ENCODE measurements around the gene RAB11FIP3. TPM values are rescaled to one million over a fixed set of nuclear protein-coding genes. Genes with fewer than 3 reads are reported as not detected.
A peak's percentile ranks its signal among the peaks of the same experiment; 100 is the strongest.
"Not testable (repeated sequence)": the region's sequence is repeated elsewhere in the genome, so short reads cannot be mapped to it uniquely, and the experiment has no call there.

Gene RAB11FIP3
- total RNA-seq, 2 donors from 2014 or later, result 39.9 to 45.1 TPM

DNA sequence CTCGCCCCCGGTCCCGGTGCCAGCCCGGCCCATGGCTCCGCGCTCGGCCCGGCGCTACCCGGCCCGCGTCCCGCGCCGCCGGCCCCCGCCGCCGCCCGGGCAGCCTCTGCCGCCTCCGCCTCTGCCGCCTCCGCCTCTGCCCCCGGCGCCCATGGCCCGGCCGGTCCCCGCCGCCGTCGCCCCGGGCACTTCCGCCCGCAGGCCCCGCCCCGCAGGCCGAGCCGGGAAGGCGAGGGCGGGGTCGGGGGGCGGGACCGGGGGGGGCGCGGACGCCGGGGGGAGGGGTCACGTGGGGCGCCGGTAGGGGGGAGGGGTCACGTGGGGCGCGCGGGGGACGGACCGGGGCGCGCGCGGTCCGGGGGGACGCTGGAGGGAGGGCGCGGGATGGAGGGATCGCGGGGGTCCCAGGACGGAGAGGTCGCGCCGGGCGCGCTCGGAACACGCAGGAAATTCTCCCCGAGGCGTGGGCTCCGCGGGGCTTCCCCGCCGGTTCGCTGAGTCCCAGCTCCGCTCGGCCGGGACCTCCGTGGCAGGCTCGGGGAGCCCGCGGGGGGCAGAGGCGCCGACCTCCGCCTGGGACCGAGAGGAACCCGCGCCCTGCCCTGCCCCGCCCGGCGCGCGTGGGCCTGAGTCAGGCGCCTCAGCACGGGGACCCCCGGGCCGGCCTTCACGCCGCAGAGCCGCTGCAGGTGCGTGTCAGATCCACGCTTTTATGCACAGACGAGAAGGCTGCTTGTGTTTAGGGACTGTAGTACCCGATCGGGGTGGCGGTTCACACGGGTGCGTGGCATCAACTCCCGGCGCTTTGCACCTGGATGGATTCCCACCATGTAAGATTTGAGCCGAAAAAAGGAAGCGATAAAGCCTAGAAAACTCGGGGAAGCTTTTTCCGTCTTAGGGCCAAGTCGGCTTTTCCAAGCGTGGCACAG lies 43.4 kb upstream of the RAB11FIP3 start, which contains the start of gene PGAP6:
TSS of gene PGAP6 (minus strand) at position 190 of the 929 bp plus-strand sequence. CDS start at position 33, 157 bp downstream.
- Mint-ChIP-seq H3K36me3 (ENCODE audit: low read depth) (peaks cover 4% of the 10 kb centered on the region), H3K27ac (peak within 1 kb of the TSS; percentile 92), H3K4me1 (peaks cover 14% of the 10 kb centered on the region), H3K4me3 (peak within 1 kb of the TSS; percentile 92), H3K27me3 (no peaks in the 10 kb centered on the region)
- DNase-seq, result peak; percentile 46 to 78 (median 67)
- H3K9me3 ChIP-seq (ENCODE audit: control insufficient read depth, low read length, poor library complexity, severe bottlenecking), result no peaks in the 10 kb centered on the region
- peak; percentile 67 for ATAC-seq

DNA sequence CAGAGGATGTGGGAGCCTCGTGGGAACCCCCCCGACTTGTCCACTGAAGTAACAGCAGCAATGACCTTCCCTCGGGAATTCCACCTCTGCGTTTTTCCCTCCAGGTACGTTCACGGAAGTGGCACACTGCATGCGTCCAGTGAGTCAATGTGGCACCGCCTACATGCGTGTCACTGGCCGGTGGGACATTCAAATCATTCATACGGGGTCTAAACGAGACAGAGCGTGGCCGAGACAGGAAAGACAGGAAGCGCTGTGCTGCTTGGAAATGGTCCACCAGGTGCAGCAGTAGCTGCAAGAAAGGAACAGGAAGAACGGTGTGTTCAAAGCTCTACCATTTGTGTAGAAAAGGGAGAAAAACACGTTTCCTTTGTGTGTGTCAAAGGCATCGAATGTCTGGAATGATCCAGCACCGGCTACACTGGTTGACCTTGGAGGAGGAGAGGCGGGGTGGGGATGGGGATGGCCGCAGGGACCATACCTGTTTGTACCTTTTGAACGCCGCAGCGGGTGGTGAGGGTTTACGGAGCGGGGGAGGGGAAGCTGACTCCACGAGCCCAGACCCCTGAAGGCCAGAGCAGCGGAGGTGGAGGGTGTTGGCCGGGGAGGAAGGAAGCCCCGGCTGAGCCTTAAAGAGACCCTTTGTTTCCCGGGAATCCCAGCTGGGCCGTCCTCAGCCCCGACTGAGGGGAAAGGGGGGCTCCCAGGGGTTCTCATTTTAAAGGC lies 42.0 kb upstream of the RAB11FIP3 start:
- peak overlapping the region; percentile 92 for H3K4me3 Mint-ChIP-seq

DNA sequence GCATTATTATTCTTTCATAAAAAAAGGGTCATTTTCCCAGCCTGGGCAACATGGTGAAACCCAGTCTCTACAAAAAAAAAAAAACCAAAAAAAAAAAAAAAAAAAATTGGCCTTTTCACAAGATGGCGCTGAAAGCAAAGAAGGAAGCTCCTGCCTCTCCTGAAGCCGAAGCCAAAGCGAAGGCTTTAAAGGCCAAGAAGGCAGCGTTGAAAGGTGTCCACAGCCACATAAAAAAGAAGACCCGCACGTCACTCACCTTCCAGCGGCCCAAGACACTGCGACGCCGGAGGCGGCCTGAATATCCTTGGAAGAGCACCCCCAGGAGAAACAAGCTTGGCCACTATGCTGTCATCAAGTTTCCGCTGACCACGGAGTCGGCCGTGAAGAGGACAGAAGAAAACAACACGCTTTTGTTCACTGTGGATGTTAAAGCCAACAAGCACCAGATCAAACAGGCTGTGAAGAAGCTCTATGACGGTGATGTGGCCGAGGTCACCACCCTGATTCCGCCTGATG lies 38.8 kb upstream of the RAB11FIP3 start:
- DNase-seq (no peak), ATAC-seq (no peak)
- no peaks in the 10 kb centered on the region for H3K9me3 ChIP-seq (ENCODE audit: control insufficient read depth, low read length, poor library complexity, severe bottlenecking)
- no peaks in the 10 kb centered on the region for H3K36me3 Mint-ChIP-seq (ENCODE audit: low read depth)
- no peaks in the 10 kb centered on the region for H3K27me3 Mint-ChIP-seq
- no peak overlapping the region for H3K4me3 Mint-ChIP-seq
- H3K4me1 Mint-ChIP-seq, result peaks cover 8% of the 10 kb centered on the region
- H3K27ac Mint-ChIP-seq, result no peak overlapping the region

More for the DNA sequence above, 42.0 kb upstream of the RAB11FIP3 start:
- Mint-ChIP-seq H3K27ac (peak overlapping the region; percentile 90), H3K36me3 (ENCODE audit: low read depth) (peaks cover 4% of the 10 kb centered on the region), H3K27me3 (no peaks in the 10 kb centered on the region), H3K4me1 (peaks cover 14% of the 10 kb centered on the region)
- peak in 1 of 3 donors; percentile 44 for DNase-seq
- H3K9me3 ChIP-seq (ENCODE audit: control insufficient read depth, low read length, poor library complexity, severe bottlenecking), result no peaks in the 10 kb centered on the region
- ATAC-seq, result peak; percentile 44

DNA sequence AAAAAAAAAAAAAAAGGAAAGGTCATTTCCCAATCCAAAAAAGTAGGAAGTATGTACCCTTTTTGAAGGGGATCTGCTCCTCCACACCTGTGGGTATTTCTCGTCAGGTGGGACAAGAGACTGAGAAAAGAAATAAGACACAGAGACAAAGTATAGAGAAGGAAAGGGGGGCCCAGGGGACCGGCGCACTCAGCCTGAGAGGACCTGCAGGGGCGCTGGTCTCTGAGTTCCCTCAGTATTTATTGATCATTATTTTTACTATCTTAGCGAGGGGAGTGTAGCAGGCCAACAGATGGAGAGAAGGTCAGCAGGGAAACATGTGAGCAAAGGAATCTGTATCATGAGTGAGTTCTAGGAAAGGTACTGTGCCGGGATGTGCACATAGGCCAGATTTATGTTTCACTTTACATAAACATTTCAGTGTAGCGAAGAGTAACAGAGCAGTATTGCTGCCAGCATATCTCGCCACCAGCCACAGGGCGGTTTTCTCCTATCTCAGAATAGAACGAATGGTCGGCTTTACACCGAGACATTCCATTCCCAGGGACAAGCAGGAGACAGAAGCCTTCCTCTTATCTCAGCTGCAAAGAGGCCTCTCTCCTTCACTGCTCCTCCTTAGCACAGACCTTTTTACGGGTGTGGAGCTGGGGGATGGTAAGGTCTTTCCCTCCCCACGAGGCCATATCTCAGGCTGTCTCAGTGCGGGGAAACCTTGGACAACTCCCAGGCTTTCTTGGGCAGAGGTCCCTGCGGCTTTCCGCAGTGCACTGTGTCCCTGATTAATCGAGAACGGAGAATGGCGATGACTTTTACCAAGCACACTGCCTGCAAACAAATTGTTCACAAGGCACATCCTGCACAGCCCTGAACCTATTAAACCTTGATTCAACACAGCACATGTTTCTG lies 37.4 kb upstream of the RAB11FIP3 start:
- not testable (repeated sequence) for H3K9me3 ChIP-seq (ENCODE audit: control insufficient read depth, low read length, poor library complexity, severe bottlenecking); H3K27me3 Mint-ChIP-seq; H3K36me3 Mint-ChIP-seq (ENCODE audit: low read depth); ATAC-seq; H3K4me1 Mint-ChIP-seq; DNase-seq; H3K4me3 Mint-ChIP-seq
- H3K27ac Mint-ChIP-seq, result peak overlapping the region; percentile 65

DNA sequence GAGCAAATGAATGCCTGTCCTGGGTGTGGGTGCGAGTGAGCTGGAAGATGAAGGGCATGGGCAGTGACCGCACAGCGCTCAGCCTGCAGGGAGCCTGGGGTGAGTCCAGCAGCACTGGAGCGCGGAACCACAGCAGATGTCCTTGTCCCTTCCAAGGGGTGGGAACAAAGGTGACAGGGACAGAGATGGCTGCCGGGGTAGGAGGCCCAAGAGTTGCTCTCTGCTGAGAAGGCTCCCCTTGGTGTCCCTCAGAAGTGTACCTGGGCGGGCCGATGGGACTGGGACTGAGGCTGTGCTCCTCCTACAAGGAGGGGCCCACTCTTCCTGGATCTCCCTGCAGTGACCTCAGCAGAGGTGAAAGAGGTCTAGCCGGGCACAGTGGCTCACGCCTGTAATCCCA lies 36.1 kb upstream of the RAB11FIP3 start:
- Mint-ChIP-seq H3K36me3 (ENCODE audit: low read depth) (no peaks in the 10 kb centered on the region), H3K27me3 (no peaks in the 10 kb centered on the region), H3K27ac (peak overlapping the region; percentile 65), H3K4me3 (no peak overlapping the region), H3K4me1 (peaks cover 2% of the 10 kb centered on the region)
- DNase-seq (no peak), ATAC-seq (no peak)
- H3K9me3 ChIP-seq (ENCODE audit: control insufficient read depth, low read length, poor library complexity, severe bottlenecking), result no peaks in the 10 kb centered on the region

DNA sequence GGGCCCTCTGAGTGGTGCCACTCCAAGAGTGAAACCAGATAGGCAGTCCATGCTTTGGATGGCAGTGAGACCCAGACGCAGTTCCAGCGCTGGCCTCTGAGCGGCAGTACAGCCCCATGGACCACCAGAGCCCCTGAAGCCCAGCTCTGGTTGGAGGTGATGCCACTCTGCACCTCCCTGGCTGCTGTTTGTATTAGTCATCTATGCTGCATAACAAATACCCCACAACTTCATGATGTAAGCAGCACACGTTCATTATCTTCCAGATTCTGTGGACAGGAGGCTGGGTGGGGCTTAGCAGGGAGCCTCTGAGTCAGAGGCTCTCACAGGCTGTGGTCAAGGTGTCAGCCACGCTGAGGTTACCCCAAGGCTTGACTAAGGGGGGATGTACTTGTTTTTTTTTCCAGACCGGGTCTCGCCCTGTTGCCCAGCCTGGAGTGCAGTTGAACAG lies 33.5 kb upstream of the RAB11FIP3 start:
- H3K9me3 ChIP-seq (ENCODE audit: control insufficient read depth, low read length, poor library complexity, severe bottlenecking), result no peaks in the 10 kb centered on the region
- DNase-seq, result peak in 2 of 3 donors; percentile 41 to 64
- Mint-ChIP-seq H3K4me3 (no peak overlapping the region), H3K36me3 (ENCODE audit: low read depth) (no peaks in the 10 kb centered on the region), H3K4me1 (peaks cover 7% of the 10 kb centered on the region), H3K27ac (no peak overlapping the region), H3K27me3 (no peaks in the 10 kb centered on the region)
- peak; percentile 89 for ATAC-seq

DNA sequence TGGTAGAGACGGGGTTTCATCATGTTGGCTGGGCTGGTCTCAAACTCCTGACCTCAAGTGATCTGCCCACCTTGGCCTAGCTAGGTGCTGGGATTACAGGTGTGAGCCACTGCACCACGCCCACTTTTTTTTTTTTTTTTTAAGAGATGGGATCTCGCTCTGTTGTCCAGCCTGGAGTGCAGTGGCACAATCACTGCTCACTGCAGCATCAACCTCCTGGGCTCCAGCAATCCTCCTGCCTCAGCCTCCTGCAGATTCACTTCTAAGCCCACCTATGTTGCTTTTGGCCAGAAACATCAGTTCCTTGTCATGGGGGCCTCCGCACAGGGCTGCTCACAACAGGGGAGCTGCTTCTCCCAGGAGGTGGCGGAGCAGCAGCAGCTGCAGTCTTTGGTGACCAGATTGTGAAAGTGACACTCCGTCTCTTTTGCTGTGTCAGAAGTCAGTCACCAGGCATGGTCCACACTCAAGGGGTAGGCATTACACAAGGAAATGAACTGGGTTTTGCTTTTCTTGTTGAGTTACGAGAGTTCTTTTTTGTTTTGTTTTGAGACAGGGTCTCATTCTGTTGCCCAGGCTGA lies 32.9 kb upstream of the RAB11FIP3 start:
- no peaks in the 10 kb centered on the region for H3K36me3 Mint-ChIP-seq (ENCODE audit: low read depth)
- H3K27me3 Mint-ChIP-seq, result no peaks in the 10 kb centered on the region
- H3K4me3 Mint-ChIP-seq, result no peak overlapping the region
- ATAC-seq (no peak), DNase-seq (no peak)
- no peaks in the 10 kb centered on the region for H3K9me3 ChIP-seq (ENCODE audit: control insufficient read depth, low read length, poor library complexity, severe bottlenecking)
- H3K4me1 Mint-ChIP-seq, result peaks cover 7% of the 10 kb centered on the region
- H3K27ac Mint-ChIP-seq, result no peak overlapping the region

DNA sequence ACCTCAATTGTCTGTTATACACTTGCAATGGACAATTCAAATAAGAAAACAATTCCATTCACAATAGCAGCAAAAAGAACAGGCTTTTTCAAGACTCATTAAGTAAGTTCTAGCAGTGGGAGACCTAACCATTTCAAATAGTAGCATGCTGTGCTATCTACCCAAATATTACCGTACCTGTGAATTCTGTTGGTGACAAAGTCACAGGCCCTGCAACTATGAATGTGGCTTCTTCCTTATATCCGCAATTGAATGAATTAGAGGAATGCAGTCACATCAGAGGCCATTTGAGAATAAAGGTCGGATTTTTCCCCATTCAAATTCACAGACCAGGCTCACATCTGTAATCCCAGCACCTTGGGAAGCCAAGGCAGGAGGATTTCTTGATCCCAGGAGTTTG lies 29.2 kb upstream of the RAB11FIP3 start:
- Mint-ChIP-seq H3K27ac (peak overlapping the region; percentile 41), H3K4me3 (peak overlapping the region; percentile 90), H3K4me1 (peaks cover 11% of the 10 kb centered on the region), H3K27me3 (no peaks in the 10 kb centered on the region), H3K36me3 (ENCODE audit: low read depth) (no peaks in the 10 kb centered on the region)
- DNase-seq (no peak), ATAC-seq (no peak)
- H3K9me3 ChIP-seq (ENCODE audit: control insufficient read depth, low read length, poor library complexity, severe bottlenecking), result no peaks in the 10 kb centered on the region

DNA sequence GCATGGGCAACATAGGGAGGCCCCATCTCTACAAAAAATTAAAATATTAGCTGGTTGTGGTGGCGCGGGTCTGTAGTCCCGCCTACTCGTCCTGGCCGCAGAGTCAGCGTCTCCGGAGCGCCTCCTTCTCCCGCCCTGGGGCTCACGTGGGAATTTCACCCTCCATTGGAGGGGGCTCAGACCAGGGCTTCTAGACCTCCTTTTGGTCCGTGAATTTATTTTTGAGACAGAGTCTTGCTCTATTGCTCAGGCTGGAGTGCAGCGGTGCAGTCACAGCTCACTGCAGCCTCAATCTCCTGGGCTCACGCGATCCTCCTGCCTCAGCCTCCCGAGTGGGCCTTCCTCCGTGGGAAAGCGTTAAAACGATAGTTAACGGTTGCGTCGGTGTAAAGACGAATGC lies 28.8 kb upstream of the RAB11FIP3 start:
- DNase-seq, result no peak
- no peaks in the 10 kb centered on the region for H3K9me3 ChIP-seq (ENCODE audit: control insufficient read depth, low read length, poor library complexity, severe bottlenecking)
- H3K4me1 Mint-ChIP-seq, result peaks cover 11% of the 10 kb centered on the region
- H3K36me3 Mint-ChIP-seq (ENCODE audit: low read depth), result no peaks in the 10 kb centered on the region
- no peaks in the 10 kb centered on the region for H3K27me3 Mint-ChIP-seq
- no peak for ATAC-seq
- H3K4me3 Mint-ChIP-seq, result peak overlapping the region; percentile 90
- peak overlapping the region; percentile 41 for H3K27ac Mint-ChIP-seq

DNA sequence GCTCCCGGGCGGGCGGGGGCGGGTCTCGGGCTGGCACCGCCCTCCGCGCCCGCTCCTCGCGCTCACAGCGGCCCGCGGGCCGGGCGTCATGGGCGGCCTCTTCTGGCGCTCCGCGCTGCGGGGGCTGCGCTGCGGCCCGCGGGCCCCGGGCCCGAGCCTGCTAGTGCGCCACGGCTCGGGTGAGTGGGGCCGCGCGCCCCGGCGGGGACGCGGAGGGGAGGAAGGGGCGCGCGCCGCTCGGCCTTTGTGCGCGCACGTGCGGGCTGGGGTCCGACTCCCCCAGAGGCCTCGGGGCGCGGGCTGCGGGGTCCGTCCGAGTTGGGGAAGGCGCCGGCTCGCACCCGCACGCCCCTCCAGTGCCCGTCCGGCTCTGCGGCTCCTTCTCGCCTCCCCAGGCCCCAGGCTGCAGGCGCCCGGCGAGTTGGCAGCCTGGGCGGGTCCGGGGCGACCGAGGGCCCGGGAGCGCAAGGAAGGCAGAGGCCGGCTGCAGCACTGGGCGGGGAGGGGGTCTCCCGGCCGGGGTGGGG lies 28.3 kb upstream of the RAB11FIP3 start, which contains the start of gene NME4:
TSS of gene NME4 (plus strand) at position 65 of the 527 bp plus-strand sequence. CDS start at position 89, 24 bp downstream.
- H3K9me3 ChIP-seq (ENCODE audit: control insufficient read depth, low read length, poor library complexity, severe bottlenecking), result no peaks in the 10 kb centered on the region
- no peak for ATAC-seq
- Mint-ChIP-seq H3K27me3 (no peaks in the 10 kb centered on the region), H3K27ac (peak within 1 kb of the TSS; percentile 43), H3K4me3 (peak within 1 kb of the TSS; percentile 90), H3K4me1 (peaks cover 11% of the 10 kb centered on the region), H3K36me3 (ENCODE audit: low read depth) (no peaks in the 10 kb centered on the region)
- DNase-seq, result no peak

DNA sequence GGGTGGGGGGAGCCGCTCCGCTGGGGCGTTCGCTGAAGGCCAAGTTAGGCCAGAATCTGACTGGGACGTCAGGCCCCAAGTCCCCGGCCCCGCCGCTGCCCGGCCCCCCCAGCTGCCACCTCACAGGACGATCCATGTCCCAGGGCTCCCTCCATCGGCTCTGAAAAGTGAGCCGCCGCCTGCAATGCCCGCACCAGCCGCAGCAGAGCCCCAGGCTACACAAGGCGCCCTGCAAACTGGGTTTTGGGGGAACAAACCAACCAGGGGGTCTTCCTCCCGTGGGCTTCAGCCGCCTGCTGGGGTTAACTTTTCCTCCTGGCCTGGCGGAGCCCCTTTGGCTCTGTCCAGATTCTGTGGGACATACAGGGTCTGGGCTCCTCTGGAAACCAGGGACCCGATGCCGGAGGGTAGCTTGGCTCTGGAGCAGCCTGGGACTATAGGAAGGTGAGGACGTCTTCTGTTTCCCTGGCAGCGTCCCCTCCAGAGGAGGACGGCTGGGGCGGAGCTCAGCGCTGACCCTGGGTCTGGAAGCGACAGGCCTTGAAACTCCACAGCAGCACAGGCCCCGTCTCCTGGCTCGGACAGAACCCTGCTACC lies 27.6 kb upstream of the RAB11FIP3 start:
- Mint-ChIP-seq H3K27ac (peak overlapping the region; percentile 43), H3K4me1 (peaks cover 11% of the 10 kb centered on the region), H3K27me3 (no peaks in the 10 kb centered on the region), H3K36me3 (ENCODE audit: low read depth) (no peaks in the 10 kb centered on the region), H3K4me3 (peak overlapping the region; percentile 77)
- ATAC-seq (no peak), DNase-seq (peak in 1 of 3 donors; percentile 43)
- H3K9me3 ChIP-seq (ENCODE audit: control insufficient read depth, low read length, poor library complexity, severe bottlenecking), result no peaks in the 10 kb centered on the region

Data from T-helper 17 cell (primary cell).